ENCODE results near the gene COG4. TPM values are rescaled to one million over a fixed set of nuclear protein-coding genes. Genes with fewer than 3 reads are reported as not detected.

COG4 gene
- total and polyA plus RNA-seq, 9 donors: 27.4 to 46.5 (median 36.3) TPM

- H3K4me1 ChIP-seq (ENCODE audit: insufficient read depth): no peaks in the 10 kb centered on the region
- H3K27me3 ChIP-seq: no peaks in the 10 kb centered on the region
- 55 to 62% (median 59%) methylated on average over 10 of the region's 10 CpGs for WGBS, 3 donors
- intact Hi-C loops (cut with DNase I): no loop called here
- no peak overlapping the region for H3K27ac ChIP-seq
- no peak overlapping the region for H3K4me3 ChIP-seq
- H3K36me3 ChIP-seq: peaks cover 3% of the 10 kb centered on the region
- no peak for DNase-seq
- TF ChIP-seq, protein P1, sequence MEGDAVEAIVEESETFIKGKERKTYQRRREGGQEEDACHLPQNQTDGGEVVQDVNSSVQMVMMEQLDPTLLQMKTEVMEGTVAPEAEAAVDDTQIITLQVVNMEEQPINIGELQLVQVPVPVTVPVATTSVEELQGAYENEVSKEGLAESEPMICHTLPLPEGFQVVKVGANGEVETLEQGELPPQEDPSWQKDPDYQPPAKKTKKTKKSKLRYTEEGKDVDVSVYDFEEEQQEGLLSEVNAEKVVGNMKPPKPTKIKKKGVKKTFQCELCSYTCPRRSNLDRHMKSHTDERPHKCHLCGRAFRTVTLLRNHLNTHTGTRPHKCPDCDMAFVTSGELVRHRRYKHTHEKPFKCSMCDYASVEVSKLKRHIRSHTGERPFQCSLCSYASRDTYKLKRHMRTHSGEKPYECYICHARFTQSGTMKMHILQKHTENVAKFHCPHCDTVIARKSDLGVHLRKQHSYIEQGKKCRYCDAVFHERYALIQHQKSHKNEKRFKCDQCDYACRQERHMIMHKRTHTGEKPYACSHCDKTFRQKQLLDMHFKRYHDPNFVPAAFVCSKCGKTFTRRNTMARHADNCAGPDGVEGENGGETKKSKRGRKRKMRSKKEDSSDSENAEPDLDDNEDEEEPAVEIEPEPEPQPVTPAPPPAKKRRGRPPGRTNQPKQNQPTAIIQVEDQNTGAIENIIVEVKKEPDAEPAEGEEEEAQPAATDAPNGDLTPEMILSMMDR (IDR thresholded peaks at IDR 0.05): no peak
- TF ChIP-seq POLR2A (IDR thresholded peaks at IDR 0.05) (no peak), EP300 (IDR thresholded peaks at IDR 0.05) (no peak)
- H3K9me3 ChIP-seq: no peaks in the 10 kb centered on the region
Observed at GRCh38 chr16:70478912-70479341, 44.4 kb downstream of the COG4 start.

DNA sequence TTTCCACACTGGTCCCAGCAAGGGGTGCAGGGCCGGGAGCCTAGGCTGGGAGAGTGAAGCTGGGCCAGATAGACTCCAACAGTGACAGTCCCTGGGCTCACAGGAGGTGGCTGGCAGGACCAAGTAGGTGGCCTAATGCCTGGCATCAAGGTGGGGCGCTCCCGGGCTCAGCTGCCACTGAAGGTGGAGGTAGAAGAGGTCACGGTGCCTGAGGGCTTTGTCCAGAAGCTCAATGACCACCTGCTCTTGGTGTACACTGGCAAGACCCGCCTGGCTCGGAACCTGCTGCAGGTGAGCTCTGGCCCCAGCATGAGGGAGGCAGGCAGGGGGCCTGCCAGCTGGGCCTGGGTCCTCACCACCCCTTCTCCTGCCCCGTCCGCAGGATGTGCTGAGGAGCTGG lies 45.2 kb downstream of the COG4 start:
- H3K27ac ChIP-seq: no peak overlapping the region
- no peaks in the 10 kb centered on the region for H3K27me3 ChIP-seq
- TF ChIP-seq, protein P1 (IDR thresholded peaks at IDR 0.05): no peak
- no peak for TF ChIP-seq EP300 (IDR thresholded peaks at IDR 0.05)
- no peak for TF ChIP-seq POLR2A (IDR thresholded peaks at IDR 0.05)
- no peak overlapping the region for H3K4me3 ChIP-seq
- H3K36me3 ChIP-seq: peaks cover 3% of the 10 kb centered on the region
- DNase-seq: no peak
- H3K9me3 ChIP-seq: no peaks in the 10 kb centered on the region
- no peaks in the 10 kb centered on the region for H3K4me1 ChIP-seq (ENCODE audit: insufficient read depth)
- 92 to 96% (median 93%) methylated on average over 8 of the region's 8 CpGs for WGBS, 3 donors
- intact Hi-C loops (cut with DNase I): no loop called here

DNA sequence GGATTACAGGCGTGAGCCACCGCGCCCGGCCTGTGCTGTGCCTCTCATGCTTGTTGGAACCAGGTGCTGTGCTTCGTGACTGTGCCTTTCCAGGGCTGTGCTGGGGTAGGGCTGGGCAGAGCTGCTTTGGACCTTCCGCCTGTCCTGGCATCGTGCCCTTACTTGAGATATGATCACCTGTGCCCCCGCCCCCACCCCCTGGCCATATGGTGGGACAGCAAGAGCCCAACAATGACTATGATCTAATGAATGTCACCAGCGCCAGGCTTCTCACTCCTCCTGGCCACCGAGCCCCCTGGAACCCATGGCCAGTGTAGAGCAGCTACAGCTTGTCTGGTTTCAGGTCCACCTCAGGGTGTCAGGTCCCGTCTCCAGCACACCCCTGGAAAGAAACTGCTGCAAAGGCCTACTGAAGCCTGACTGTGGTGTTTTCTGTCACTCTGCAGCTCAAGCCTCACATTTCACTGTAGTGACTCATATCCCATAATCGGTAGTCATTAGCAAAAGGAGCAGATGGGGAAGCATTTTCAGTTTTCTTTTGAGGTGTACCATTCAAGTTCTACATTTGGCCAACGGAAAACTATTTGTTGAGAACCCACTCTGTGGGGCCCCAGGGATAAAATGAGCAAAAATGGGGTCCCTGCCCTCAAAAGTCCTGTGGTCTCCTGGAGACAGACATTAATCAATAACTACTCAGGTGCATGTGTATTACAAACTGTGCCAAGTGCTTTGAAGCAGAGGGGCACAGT lies 46.9 kb downstream of the COG4 start:
- Histone ChIP-seq H3K4me3 (no peak overlapping the region), H3K9me3 (no peaks in the 10 kb centered on the region), H3K4me1 (ENCODE audit: insufficient read depth) (no peaks in the 10 kb centered on the region), H3K27ac (no peak overlapping the region), H3K36me3 (peaks cover 3% of the 10 kb centered on the region), H3K27me3 (no peaks in the 10 kb centered on the region)
- WGBS, 3 donors: 81 to 85% (median 84%) methylated on average over 13 of the region's 13 CpGs
- DNase-seq: no peak
- intact Hi-C loops (cut with DNase I): no loop called here
- TF ChIP-seq, protein P1 (IDR thresholded peaks at IDR 0.05): no peak
- TF ChIP-seq EP300 (IDR thresholded peaks at IDR 0.05) (no peak), POLR2A (IDR thresholded peaks at IDR 0.05) (no peak)

DNA sequence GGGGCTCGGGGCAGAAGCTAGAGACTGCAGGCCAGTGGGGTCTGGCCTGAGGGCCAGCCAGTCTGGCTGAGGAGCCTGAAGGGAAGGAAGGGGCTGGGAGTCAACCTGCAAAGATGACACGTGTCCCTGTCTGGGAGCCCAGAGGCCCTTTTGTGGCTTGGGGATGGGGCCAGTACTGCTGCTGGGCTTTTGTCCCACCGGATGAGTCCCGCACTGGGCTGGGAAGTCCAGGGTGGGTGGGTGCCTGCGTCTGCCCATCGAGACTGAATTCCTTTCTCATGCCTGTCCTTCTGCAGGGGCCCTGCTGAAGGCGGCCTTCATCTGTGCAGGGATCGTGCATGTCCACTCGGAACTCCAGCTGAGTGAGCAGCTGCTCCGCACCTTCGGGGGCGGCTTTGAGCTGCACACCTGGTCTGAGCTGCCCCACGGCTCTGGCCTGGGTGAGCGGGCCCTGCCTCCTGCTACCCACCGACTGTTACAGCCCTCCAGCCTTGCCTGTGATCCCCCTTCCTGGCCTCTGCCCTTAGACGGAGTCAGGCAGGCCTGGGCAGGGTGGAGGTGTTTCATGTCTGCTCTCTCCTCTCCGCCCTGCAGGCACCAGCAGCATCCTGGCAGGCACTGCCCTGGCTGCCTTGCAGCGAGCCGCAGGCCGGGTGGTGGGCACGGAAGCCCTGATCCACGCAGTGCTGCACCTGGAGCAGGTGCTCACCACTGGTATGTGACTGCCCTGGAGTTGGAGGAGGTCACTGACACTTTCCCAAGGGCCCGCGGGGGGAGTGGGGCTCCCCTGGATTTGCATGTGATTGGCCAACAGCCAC lies 48.1 kb downstream of the COG4 start:
- WGBS, 3 donors: 84 to 86% (median 84%) methylated on average over 22 to 24 of the region's 24 CpGs
- H3K4me1 ChIP-seq (ENCODE audit: insufficient read depth): no peaks in the 10 kb centered on the region
- peaks cover 3% of the 10 kb centered on the region for H3K36me3 ChIP-seq
- no peak for DNase-seq
- H3K9me3 ChIP-seq: no peaks in the 10 kb centered on the region
- no peak overlapping the region for H3K27ac ChIP-seq
- H3K27me3 ChIP-seq: no peaks in the 10 kb centered on the region
- H3K4me3 ChIP-seq: no peak overlapping the region
- TF ChIP-seq, protein P1 (IDR thresholded peaks at IDR 0.05): no peak
- TF ChIP-seq POLR2A (IDR thresholded peaks at IDR 0.05) (no peak), EP300 (IDR thresholded peaks at IDR 0.05) (no peak)
- intact Hi-C loops (cut with DNase I): no loop called here
